Dermis blood vessel endothelial cell (primary cell): Measurements from ENCODE around the gene FBP2. TPM values are rescaled to one million over a fixed set of nuclear protein-coding genes. Genes with fewer than 3 reads are reported as not detected.
"Not testable (repeated sequence)": the region's sequence is repeated elsewhere in the genome, so short reads cannot be mapped to it uniquely, and the experiment has no call there.

Experiments
- DNase-seq: peaks from one replicate; pipeline ENCODE4 v3.0.0; 2010
- total RNA-seq: library from RNA; depleted of rRNA; stranded (reverse); fragments of >200 nt; gene quantifications from 2 replicates; pipeline ENCODE4 v1.2.3, GENCODE V29; 2014

The FBP2 gene
- total RNA-seq, 1 donor from 2014 or later, result not detected

GRCh38 chr9:94606646-94607422 lies 13.2 kb upstream of the FBP2 start:
- no peak for DNase-seq

- DNase-seq, result peak; percentile 72
These were observed 9.9 kb upstream of the FBP2 start for GRCh38 chr9:94603259-94604160.

DNA sequence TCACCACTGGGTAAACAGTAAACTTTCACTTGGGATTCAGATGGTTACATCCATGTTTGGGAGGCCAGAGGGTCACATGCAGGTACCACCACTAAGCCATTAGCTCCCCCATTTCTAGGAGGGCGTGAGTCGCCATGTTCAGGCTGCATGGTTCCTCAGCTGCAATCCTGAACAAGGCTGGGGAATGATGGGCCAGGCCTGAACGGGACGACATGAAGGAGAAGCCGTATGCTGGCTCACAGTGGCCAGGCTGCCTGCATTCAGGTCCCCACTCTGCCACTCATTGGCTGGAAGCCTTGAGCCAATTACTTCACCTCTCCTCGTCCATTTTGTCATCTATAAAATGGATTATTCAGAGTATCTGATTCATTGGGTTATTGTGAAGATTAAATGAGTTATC lies 9.0 kb upstream of the FBP2 start:
- DNase-seq, result no peak

DNA sequence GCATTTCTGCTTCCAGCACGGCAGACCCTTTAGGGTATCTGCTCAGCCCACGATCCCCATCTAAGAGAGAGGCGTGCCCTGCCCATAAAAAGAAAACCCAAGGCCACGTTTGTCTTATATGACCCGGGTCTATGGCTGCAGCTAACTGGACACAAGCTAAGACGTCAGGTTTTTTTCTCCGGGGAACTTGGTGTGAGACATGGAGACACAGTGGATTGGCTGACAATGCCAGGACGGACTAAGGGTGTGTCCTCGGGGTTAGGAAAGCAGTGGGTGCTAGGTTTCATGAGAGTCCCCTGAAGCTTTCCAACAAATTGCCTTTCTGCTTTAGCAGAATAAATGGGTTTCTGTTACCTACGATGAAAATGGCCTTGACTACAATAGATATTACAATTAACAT lies 7.1 kb upstream of the FBP2 start:
- no peak for DNase-seq

- DNase-seq, result no peak
These were observed 6.6 kb upstream of the FBP2 start for GRCh38 chr9:94600258-94600657.

DNA sequence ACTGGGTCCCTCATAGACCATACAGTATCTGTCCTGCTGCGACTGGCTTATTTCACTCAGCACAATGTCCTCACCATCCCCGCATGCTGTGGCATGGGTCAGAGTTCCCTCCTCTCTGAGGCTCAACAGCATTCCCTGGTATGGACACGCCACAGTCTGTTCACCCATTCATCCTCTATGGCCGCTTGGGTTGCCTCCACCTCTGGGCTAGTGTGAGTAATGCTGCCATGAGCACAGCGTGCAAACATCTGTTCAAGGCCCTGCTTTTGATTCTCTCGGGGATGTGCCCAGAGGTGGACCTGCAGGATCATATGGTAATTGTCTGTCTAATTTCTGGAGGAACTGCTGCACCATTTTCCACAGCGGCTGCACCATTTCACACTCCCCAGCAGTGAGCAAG lies 5.5 kb upstream of the FBP2 start:
- DNase-seq, result no peak

DNA sequence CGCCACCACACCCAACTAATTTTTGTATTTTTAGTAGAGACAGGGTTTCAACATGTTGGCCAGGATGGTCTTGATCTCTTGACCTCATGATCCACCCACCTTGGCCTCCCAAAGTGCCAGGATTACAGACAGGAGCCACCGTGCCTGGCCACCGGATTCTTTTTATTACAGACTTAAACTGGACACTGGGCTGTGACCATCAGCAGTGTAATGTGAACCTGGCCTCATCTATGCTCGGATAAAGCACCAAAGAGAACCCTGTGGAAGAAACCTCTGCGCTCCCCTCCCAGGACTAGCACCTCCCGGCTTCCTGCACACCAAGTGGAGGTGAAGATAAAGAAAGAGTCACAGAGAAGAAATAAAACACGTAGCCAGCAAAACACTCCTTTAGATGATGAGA lies 941 bp downstream of the FBP2 start:
- DNase-seq, result not testable (repeated sequence)

GRCh38 chr9:94591876-94592275 lies 1.7 kb downstream of the FBP2 start:
- no peak for DNase-seq

GRCh38 chr9:94591046-94591545 lies 2.5 kb downstream of the FBP2 start:
- not testable (repeated sequence) for DNase-seq

DNA sequence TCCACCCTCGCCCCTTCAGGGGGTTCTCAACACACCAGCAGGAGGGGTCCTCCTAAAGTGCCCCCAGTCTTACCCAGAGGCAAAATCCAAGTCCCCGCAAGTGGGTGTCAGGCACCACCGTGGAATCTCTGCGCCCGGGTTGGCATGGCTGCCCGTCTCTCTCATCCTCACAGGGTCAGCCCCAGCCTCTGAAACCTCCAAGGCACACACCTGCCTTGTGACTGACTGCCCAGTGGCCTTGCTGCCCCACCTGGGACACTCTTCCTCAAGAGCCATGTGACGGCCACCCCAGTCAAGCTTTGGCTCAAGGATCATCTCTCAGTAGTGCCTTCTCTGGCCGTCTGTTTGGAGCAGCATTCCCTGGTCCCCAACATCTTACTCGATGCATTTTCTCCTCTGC lies 4.9 kb downstream of the FBP2 start:
- DNase-seq, result no peak

DNA sequence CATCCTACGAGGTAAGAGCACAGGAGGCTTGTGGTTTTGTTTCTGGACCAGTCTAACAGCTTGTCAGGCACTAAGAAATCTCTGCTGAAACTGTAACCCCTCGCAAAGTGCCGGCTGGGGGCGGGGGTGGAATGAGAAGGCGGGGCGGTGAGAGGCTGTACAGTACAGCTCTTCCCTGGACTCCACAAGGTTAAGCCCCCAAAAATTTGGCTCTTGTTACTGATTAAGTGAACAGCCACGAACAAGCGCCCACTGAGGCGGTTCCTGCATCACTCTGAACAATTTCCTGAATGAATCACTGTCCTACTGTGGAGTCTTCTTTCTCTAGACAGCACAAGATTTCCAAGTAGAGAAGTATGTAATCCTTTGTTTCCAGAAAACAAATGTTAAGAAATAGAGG lies 6.8 kb downstream of the FBP2 start:
- DNase-seq, result peak; percentile 19

DNA sequence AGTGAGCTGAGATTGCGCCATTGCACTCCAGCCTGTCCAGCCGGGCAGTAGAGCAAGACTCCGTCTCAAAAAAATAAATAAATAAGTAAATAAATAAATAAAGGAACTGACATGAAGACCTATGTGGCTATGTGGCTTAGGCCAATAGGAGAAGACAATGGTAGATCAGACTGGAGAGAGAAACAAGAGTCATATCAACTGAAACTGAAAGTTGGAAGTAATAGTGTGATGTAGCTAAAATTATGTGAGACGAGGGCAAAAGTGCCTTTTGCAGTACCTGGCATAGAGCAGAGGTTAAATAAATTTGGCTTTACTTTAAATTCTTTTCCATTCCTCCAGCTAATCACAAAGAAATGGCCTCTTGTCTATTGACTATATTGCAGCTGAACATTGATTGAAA lies 7.3 kb downstream of the FBP2 start:
- DNase-seq, result no peak

GRCh38 chr9:94584555-94584954 lies 9.1 kb downstream of the FBP2 start:
- DNase-seq, result no peak

- no peak for DNase-seq
These were observed 11.9 kb downstream of the FBP2 start for GRCh38 chr9:94581728-94582127.

DNA sequence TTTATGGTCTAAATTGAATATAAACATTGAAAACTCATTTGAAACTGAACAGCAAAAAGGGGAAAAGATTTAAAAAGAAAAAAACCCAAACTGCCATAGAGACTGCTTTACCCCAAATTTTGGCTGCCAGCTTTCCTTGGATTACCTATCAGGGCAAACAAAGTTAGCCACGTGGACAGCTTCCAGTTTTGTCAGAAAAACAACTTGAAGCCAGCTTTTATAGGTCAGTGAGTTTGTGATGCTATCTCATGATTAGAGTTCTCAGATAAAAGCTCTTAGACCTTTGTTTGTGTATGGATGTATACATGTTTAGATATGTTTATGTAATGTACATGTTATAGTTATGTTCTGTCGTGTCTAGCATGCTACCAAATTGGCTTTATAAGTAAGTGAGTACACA lies 16.1 kb downstream of the FBP2 start:
- DNase-seq, result no peak

GRCh38 chr9:94577036-94577435 lies 16.6 kb downstream of the FBP2 start:
- no peak for DNase-seq

DNA sequence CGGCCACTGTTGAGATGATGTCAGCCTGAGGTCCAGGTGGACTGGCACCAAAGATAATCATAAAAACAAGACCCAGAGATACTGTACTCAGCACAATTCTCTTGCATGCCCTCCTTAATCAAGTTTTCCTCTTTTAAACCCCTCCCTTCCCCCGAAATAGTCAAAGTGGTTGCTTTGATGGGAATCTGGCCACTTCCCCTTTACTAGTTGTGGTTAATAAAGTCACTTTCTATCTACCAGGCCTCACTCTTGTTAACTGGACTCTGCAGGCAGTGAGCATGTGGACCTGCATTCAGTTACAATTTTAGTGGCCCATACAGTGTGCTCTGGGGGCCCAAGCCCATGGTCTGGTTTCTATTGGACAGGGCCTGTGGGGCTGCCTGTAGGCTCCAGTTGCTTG lies 17.5 kb downstream of the FBP2 start:
- DNase-seq, result no peak

DNA sequence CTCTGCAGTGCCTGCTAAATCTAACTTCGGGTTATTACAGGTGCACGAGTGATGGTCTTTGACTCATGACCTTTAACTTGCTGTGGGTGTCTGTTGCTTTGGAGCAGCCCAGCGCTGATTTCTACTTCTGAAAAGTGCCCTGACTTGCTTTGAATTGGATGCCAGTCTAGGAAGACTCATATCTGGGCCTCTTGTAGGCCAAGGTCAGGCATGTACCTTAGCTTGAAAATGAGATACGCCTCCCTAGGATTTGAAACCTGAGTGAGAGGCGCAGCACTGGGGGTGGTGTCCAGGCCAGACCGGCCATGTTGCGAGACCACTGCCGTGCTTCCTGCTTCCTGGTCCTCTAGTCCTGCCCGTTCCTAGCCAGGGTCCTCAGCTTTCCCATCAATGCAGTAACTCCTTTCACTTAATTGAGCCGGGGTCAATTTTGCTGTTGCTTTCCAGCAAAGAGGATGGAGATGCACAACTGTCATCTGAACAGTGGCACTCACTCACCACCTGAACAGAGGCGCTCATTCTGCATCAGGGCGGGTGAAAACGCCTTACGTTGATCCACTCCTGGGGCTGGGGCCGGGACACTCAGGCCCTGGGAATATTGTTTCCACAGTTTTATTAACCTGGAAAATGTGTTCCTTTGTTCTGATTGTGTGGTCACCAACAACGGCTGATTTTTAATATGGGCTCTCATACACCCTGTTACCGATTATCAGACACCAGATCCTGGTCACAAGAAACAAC lies 24.5 kb downstream of the FBP2 start:
- DNase-seq, result no peak

GRCh38 chr9:94568250-94568889 lies 25.3 kb downstream of the FBP2 start:
- DNase-seq, result no peak

DNA sequence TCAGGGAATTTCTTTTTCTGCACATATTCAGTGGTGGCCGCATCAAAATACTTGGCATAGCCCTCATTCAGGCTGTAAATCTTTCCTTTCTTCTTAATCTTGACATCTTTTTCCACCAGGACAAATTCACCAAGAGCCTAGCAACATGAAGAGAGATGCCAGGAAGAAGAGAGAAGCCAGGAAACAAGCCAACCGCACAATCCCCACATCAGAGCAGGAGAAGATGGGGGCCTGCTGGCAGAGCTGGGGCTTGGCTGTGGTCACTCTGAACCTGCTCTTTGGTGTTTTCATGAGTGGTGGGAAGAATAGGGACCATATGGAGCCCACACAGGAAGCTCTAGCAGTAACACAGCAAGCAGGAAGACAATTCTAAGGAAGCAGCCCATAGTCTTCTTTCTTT lies 26.4 kb downstream of the FBP2 start:
- no peak for DNase-seq

DNA sequence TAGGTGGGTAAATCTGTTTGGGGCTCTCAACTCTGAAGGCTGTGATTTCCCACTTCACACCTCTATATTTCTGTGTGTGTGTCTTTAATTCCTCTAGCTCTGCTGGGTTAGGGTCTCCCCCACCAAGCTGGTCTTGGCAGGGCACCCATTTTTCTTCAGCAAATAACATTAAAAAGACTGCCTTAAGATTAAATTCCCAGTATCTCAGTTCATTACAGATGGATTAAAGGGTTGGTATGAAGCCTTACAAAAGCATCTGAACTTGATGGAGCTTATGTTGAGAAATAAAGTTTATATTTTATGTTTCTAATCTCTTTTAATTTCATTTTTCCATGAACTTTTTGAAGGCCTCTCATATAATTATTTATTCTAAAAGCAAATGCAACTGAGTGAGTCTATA lies 27.1 kb downstream of the FBP2 start:
- DNase-seq, result no peak

DNA sequence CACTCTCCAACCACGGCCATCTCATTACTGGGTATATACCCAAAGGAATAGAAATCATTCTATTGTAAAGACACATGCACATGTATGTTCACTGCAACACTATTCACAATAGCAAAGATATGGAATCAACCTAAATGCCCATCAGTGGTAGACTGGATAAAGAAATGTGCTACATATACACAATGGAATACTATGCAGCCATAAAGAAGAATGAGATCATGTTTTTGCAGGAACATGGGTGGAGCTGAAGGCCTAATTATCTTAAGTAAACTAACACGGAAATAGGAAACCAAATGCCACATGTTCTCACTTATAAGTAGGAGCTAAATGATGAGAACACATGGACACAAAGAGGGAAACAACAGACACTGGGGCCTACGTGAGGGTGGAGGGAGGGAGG lies 29.3 kb downstream of the FBP2 start:
- DNase-seq, result not testable (repeated sequence)

- DNase-seq, result no peak
These were observed 30.1 kb downstream of the FBP2 start for GRCh38 chr9:94563548-94563947.
